BJ (cell line): ENCODE measurements around the gene GOSR2. TPM values are rescaled to one million over a fixed set of nuclear protein-coding genes. Genes with fewer than 3 reads are reported as not detected.

Experiments used
- CTCF ChIA-PET: fragments of 350-600 bp; formaldehyde crosslinking; extraction: SDS; loops from one replicate; lab custom pipeline; 2021; ENCODE audit warnings: antibody characterized with exemption, inconsistent platforms; lab: Yijun Ruan, JAX
- POLR2A ChIA-PET: fragments of 300-600 bp; sonication (Branson Sonifier 250); formaldehyde crosslinking; extraction: SDS; loops from one replicate; lab custom pipeline; 2021; ENCODE audit warnings: antibody characterized with exemption; lab: Charles Lee
- DNase-seq: peaks from one replicate; pipeline ENCODE4 v3.0.0-alpha.2; 2011; ENCODE audit warnings: low read depth
- H3K27me3 ChIP-seq: 2 replicates; pipeline ENCODE4 v1.6.0; 2011; ENCODE audit warnings: low read length; ENCODE audit not compliant: control insufficient read depth, insufficient read depth
- H3K36me3 ChIP-seq: 2 replicates; pipeline ENCODE4 v1.5.1; 2011; ENCODE audit warnings: low read length; ENCODE audit not compliant: control insufficient read depth, insufficient read depth
- H3K4me3 ChIP-seq: 2 replicates; pipeline ENCODE4 v1.5.1; 2011; ENCODE audit warnings: low read depth, mild to moderate bottlenecking, control low read depth, low read length
- CTCF ChIP-seq: IDR thresholded peaks from 2 replicates; pipeline ENCODE4 v1.5.1; 2011; ENCODE audit warnings: low read depth, mild to moderate bottlenecking, control low read depth, inconsistent platforms, low read length, moderate library complexity; ENCODE audit not compliant: insufficient read depth
- polyA plus RNA-seq: library from polyadenylated mRNA; depleted of rRNA; stranded (reverse); fragments of >200 nt; gene quantifications from 2 replicates; pipeline ENCODE4 v1.2.3, GENCODE V29; 2011

GOSR2 gene
- polyA plus RNA-seq, 1 experiment: 72.8 TPM

- no peak for DNase-seq
- ChIA-PET CTCF (interaction anchor here (1.2 kb wide), 1 partner anchor 40 kb away, joined by 3 read pairs; no protein-coding TSS in a partner anchor), POLR2A (no interaction called here)
- no peak overlapping the region for H3K4me3 ChIP-seq
- peaks cover 15% of the 10 kb centered on the region for H3K27me3 ChIP-seq
- TF ChIP-seq CTCF: no peak
- no peaks in the 10 kb centered on the region for H3K36me3 ChIP-seq
These were observed 41.9 kb upstream of the GOSR2 start for GRCh38 chr17:46881015-46881414.

GRCh38 chr17:46882666-46883065, 40.3 kb upstream of the GOSR2 start:
- DNase-seq: no peak
- ChIA-PET POLR2A (no interaction called here), CTCF (no interaction called here)
- Histone ChIP-seq H3K27me3 (peaks cover 14% of the 10 kb centered on the region; the same call in 1 of the 2 replicates), H3K4me3 (no peak overlapping the region), H3K36me3 (no peaks in the 10 kb centered on the region)
- no peak for TF ChIP-seq CTCF

GRCh38 chr17:46883871-46884520, 39.0 kb upstream of the GOSR2 start:
- no peak for TF ChIP-seq CTCF
- no peak for DNase-seq
- ChIA-PET CTCF (interaction anchor here (0.6 to 1.4 kb wide), 2 partner anchors 8 to 17 kb away, joined by 3 read pairs; no protein-coding TSS in a partner anchor), POLR2A (no interaction called here)
- H3K4me3 ChIP-seq: no peak overlapping the region
- H3K27me3 ChIP-seq: peaks cover 14% of the 10 kb centered on the region
- no peaks in the 10 kb centered on the region for H3K36me3 ChIP-seq

- ChIA-PET CTCF (interaction anchor here (0.6 to 1.4 kb wide), 2 partner anchors 8 to 16 kb away, joined by 3 read pairs; no protein-coding TSS in a partner anchor), POLR2A (no interaction called here)
These were observed 38.4 kb upstream of the GOSR2 start for GRCh38 chr17:46884552-46884951.

More at GRCh38 chr17:46884552-46884951, 38.4 kb upstream of the GOSR2 start:
- H3K27me3 ChIP-seq: peaks cover 17% of the 10 kb centered on the region
- H3K36me3 ChIP-seq: no peaks in the 10 kb centered on the region
- no peak for TF ChIP-seq CTCF
- H3K4me3 ChIP-seq: no peak overlapping the region
- DNase-seq: no peak
